Erythroblast (primary cell): ENCODE results near the gene CDH22.

Source experiments
- GATA1 ChIP-seq: IDR thresholded peaks from 2 replicates; pipeline ENCODE4 v1.6.1; 2011; ENCODE audit warnings: low read depth, mild to moderate bottlenecking, control low read depth, low read length, moderate library complexity
- POLR2A ChIP-seq: IDR thresholded peaks from 2 replicates; pipeline ENCODE4 v1.6.1; 2011; ENCODE audit warnings: mild to moderate bottlenecking, low read length

DNA sequence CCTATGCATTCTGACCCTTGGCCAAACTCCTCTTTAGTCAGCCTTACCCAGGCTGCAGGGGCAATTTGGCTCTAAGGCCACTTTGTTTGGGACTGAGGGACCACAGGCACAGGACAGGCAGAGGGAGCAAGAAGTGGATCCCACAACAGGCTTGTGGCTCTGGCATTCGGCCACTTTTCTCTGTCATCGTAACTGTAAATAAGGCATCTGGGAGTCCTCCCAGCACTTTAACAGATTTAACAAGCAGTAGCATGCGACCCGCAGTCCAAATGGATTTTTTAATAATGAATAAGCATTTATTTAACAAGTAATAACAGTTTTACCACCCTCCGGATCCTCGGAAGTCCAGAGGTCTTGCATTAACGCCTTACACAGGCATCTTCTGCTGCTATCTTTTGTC is 16.1 kb upstream of the CDH22 start:
- no peak for TF ChIP-seq POLR2A
- no peak for TF ChIP-seq GATA1
